GM18858 (cell line): Measurements from ENCODE around the gene MPND.

Experiments used
- ATAC-seq: cut with Tn5 transposase; IDR thresholded peaks from one replicate; pipeline ENCODE4 v1.9.1; 2021; ENCODE audit not compliant: unreplicated experiment

Gene MPND

DNA sequence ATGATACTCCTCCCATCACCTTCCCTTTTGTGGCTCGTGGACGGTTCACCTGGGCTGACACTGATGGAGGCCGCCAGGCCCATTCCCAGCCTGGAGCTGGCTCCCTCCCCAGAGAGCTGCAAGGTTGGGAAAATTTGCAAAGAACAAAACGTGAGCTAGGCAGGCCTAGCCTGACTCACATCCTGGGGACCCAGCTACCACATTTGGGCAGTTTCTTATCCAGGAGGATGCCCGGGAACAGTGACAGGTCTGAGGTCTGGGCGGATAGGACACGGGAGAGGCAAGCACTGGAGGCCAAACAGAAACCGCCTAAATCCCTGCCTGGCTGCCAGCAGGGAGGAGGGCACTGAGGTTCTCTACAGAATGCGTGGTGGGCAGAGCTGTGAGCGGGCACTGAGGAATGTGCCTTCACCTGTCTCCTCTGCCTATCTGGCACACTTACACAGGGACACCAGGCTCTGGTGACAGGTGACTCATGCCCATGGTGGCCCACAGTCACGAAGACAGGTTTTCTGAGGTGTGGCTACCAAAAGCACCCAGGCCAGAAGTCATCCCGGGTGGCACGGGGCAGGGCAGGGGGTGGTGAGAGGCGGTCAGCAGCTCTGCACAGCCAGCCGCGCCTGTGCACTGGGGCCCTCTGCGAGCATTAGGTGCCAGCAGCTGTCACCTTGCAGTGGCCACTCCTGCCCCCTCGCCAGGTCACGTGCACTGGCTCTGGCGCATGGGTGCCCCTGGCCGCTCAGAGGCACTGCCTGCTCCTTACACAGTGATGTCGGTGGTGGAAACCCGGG is 33.8 kb downstream of the MPND start:
- ATAC-seq = no peak

DNA sequence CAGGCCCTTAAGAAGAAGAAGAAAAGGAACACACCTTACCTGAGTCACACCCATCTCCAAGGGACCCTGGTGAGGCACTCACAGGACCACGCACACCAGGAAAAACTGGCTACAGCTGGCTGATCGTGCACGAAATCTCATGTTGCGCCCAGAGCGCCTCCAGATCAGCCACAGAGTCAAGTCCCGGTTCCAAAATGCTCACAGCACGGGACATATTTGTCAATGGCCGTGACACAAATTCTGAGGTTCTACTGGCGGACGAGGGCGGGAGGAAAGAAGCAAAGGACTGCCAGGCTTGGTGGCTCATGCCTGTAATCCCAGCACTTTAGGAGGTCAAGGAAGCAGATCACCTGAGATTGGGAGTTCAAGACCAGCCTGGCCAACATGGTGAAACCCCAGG is 35.5 kb downstream of the MPND start:
- no peak for ATAC-seq

DNA sequence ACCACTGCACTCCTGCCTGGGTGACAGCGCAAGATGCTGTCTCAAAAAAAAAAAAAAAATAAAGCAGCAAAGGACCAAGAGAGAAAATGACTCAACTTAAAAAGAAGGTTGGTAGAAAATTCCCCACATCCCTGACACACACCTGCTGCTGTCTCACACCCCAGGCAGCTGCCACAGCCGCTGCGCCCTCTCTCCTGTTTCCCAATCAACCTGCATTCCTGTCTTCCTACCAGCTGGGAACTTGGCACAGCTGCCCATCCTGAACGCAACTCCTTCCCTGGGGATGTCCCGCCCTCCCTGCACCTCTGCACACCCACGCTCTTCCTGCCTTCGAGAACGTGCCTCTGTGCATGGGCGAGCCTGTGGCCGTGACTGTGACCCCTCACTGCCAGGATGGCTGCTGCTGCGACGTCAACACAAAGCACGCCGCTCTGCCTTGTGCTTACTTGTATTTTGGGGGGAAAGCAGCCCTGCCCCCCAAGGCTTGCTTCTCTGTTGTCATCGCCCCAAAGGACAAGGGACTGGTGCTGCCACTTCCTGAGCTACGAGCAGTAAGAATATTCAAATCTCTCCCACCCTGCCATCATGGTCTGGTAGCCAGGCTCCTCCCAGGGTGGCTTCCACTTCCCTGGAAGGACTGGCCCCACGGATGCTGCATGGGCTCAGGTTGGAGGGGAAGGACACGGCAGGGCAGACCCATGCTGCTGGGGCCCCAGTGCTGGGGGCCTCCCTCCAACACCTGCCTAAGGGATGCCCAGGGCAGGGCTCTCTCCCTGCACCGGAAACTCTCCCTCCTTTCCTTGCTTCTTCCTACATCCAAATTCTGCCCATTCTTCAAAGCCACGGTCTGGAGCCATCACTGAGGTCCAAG is 36.3 kb downstream of the MPND start:
- no peak for ATAC-seq

DNA sequence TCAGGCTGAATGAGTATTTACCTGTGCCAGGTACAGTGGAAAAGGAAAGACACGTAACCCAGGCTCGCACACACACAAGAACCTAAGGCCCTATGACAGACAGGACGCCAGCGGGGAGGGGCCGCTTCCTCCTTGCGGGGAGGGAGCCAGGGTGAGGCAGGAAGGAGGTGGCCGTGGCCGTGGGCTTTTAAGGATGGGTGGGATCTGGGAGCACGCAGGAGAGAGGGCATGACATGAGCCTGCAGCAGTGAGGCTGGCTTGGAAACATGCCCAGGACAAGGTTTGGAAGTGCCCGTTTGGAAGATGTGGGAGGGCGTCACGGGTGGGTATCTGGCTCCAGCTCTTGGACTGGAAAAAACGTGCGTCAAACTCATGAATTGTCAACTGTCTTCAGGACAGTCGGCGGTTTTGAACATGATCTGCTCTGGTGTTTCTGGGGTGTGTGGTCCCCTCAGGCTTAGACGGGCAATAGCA is 36.9 kb downstream of the MPND start:
- ATAC-seq = no peak

DNA sequence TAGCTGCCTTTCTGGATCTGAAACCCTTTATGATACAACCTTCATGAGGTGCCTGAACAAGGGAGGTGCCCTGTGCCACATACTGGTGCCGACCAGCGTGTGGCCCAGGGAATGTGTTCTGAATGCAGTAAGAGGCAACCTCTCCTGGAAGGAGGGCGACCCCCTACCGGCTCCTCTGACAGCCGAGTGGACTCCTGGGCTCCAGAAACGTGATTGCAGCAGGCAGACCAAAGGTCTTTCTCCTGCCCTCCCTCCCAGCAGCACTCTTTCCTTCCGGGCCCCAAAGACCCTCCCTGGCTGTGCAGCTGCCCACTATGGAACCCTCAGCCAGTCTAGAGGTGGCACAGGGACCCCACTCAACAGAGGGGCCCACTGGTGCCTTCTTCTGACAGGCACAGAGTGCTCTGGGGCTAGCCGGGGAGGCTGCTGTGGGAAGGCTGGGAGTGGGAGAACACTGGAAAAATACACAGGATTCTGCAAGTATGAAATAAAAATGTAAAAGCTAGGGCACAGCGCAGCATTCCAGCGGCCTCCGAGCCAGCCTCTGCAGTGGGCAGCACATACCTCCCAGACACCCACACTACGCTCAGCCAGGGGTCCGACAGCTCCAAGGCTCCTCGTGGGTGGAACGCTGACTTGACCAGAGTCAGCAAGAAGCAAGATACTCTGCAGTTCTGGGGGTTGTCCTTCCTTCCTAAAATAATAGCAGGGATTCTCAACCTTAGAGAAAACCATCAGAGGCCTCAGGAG is 42.1 kb downstream of the MPND start:
- no peak for ATAC-seq

DNA sequence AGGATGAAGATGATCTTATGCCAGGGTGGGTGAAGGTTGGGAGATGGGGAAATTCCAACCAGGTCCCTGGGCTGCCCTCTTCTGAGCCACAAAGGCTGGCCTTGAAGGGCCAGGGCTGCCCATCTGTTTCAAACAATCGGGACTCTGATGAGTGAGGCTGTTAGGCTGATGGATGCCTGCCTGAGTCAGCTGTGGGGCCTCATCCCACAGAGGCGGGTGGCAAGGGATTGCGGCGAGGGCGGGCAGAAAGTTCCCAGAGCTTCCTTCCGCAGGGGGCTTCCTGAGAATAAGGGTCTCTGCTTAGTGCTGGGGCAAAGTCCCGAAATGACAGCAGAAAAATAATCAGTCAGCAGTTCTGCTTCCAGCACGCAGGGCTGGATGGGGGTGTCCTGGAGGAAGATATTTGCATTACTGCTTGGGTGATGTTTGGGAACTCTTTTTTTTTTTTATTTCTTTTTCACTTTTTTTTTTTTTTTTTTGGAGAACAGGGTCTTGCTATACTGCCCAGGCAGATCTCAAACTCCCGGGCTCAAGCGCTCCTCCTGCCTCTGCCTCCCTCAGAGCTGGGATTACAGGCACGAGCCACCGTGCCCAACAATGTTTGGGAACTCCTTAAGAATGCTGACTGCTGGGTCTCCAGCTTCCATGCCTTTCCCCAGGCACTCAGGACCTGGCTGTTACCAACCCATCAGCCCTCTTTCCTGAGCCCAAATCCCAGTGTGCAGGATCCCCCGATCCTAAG is 42.9 kb downstream of the MPND start:
- no peak for ATAC-seq

DNA sequence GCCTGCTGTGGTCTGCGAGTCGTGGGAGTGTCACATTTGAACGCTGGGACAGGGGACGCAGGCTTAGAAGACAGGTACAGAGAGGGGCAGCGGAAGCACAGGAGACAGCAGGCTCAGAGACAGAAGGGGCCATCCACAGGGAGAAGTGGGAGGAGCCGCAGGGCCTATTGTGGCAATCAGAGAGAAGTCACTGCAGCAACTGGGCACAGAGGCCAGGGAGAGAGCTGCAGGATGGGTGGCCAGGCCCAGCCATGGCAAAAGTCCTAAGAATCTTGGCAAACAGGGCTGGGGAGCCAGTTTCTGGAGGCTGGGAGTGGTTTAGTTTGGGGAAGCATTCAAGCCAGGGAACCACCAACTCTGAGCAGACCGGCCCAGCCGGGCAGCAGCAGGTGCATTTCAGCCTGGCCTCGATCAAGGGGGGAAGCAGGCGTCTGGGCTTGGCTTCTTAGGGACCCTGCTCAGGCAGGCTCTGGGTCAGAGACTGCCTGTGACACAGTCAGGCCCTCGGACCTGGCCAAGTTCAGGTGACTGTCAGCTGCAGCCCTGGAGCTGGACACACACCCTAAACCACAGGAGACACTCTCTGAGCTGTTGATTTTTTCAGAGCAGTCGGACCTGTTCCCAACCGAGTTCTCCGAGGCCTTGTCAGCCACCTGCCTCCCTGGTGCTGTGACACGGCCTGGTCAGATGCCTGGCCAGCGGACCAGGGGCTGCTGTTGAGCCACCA is 45.1 kb downstream of the MPND start:
- ATAC-seq = no peak

DNA sequence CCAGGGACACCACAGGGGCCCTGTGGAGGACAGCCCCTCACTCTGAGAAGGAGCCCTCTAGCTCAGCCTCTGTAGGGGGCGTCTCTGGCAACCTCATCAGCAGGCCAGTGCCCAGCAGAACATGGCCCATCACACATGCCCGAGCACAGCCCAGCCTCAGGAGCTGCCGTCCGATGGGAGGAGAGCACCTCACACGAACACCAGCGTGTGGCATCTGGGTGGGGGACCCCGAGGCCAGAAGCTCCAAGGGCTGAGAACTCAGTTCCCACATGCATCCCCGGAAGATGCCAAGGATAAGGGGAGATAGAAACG is 45.7 kb downstream of the MPND start:
- no peak for ATAC-seq

DNA sequence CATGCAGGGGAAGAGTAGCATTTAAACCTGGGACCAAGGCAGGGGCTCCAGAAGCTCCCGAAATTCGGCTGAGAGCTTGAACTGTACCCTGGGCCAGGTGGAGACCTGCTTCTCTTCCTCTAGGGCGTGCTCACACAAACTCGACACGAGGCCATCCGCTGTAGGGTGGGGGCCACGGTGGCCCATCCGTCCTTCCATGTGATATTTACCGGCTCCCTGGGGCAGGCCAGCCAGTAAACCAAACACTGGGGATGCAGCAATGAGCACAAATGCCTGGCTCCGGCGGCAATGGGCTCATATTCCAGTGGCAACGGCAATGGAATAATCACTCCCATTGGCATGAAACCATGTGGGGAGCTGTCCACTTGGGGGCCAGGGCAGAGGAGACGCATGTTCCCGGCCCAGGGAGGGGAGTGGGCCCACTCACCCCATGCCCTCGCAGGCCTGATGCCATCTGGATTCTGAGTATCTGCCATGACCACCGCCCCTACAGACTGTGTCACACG is 46.2 kb downstream of the MPND start:
- no peak for ATAC-seq

DNA sequence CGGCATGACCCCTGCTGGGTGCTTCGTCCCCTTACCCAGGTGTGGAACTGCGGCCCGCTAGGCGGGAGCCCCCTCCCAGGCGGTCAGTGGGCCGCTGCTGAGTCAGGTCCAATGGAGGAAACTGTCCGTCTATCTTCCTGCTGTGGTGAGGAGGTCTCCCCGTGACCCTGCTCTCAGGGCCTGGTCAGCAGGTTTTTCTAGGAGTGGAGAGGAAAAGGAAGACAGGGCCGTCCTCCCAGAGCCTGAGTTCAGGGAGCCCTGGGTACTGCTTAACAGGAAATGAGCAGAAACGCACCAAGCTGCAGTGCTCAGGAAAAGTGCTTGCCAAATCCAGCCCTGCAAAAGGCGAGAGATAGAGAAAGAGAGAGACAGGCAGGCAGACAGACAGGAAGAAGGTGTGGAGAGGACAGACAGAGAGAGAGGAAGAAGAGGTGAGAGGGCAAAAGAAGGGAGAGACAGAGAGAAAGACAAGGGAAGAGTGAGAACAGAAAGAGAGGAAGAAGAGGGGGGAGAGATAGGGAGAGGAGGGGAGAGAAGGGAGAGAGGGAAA is 46.7 kb downstream of the MPND start:
- no peak for ATAC-seq

DNA sequence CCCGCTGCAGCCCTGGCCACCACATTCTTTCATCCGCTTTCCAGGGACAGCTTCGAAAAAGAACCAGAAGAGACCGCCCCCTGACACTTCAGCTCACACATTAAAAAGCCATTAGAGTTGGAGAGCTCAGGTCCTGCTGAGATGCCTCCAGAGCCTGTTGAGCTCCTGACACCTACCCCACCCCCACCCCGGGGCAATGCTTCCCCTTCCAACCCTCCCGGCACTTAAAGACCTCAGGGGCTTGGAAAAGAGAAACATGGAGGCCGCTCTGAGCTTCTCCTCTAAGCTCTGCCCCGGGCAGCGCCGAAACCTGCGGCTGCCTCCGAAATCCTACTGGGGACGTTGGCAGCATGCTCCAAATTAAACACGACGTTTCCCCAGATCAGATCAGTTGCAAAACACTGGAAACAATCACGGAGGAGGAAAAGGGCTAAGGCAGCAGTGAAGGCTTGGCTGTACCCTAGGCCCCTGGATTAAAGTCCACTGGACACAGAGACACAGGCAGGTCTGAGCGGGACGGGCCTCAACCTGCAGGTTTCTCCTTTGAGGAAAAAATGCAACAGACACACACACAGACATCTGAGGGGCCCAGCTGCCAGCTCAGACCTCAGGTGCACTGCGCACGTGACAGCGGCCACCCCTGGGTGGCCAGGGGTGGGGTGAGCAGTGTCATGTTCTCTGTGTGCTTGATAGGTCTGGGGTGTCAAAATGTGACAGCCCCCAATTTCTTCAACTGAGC is 47.4 kb downstream of the MPND start:
- ATAC-seq = no peak

DNA sequence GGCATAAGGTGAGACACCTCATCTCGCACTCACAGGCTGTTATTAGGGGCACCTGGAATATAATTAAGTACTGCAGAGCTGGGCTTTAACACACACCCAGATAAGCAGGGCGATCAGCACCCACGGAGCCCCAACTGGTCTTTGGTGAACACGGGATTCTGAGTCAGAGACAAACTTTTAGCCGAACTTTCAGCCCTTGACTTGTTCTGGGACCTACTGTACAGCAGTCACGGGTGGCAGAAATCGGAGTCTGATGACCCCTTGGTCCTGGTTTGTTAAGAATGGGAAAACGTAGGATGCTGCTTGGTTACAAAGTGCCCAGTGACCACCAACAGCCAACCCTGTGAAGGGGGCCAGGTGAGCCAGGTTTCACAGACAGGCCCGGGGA is 47.9 kb downstream of the MPND start:
- no peak for ATAC-seq

DNA sequence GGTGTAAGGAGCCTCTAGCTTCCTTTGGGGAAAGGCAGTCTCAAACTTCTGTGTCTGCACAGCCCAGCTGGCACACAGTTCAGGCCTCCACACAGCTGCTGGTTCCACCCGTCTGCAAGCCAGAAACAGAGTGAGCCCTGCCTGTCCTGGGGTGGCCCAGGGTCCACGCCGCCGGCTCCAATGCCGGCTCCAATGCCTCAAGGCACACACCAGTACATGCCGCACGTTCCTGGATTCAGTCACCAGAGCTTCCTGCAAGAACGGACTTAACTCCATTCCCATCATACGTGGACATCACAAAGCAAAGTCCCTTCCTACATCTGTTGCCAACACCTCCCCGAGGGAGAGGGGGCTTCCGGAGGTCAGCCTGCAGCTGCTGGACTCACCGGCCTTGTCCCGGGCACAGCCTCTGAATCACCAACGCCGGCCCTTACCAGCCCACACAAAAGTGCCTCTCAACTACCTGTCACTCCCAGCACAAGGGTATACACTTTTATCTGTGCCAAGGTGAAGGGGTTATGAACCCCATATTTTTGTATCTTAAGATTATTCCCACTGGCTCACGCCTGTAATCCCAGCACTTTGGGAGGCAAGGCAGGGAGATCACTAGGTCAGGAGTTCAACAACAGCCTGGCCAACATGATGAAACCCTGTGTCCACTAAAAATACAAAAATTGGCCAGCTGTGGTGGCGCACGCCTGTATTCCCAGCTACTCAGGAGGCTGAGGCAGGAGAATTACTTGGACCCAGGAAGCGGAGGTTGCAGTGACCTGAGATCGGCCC is 48.5 kb downstream of the MPND start:
- ATAC-seq = no peak

DNA sequence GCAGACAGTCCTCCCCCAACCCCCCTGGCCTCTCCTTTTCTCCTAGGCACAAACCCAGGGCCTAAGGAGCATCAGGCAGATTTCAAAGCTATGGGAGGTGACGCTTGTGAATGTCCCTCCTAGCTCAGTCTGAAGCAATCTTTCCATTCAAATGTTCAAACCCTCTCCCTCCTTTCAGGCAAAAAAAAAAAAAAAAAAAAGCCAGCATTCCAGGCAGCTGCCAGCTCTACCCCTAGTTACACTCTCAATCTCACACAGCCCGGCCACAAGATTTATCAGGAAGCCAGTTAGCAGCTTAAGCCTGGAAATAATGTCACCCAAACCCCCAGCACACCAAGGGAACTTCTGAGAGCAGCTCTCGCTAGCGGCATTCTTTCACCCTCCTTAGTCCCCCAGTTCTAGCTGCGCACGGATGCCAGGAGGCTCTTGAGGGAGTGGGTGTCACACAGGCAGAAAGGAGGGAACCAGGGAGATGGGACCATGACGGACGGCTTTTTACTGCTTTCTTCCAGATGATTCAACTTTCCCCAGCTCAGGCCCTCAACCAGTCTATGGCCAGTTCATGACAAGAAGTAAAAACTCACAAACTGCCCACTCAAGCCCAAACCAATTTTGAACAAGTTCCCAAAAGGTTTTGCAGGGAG is 50.7 kb downstream of the MPND start:
- no peak for ATAC-seq

DNA sequence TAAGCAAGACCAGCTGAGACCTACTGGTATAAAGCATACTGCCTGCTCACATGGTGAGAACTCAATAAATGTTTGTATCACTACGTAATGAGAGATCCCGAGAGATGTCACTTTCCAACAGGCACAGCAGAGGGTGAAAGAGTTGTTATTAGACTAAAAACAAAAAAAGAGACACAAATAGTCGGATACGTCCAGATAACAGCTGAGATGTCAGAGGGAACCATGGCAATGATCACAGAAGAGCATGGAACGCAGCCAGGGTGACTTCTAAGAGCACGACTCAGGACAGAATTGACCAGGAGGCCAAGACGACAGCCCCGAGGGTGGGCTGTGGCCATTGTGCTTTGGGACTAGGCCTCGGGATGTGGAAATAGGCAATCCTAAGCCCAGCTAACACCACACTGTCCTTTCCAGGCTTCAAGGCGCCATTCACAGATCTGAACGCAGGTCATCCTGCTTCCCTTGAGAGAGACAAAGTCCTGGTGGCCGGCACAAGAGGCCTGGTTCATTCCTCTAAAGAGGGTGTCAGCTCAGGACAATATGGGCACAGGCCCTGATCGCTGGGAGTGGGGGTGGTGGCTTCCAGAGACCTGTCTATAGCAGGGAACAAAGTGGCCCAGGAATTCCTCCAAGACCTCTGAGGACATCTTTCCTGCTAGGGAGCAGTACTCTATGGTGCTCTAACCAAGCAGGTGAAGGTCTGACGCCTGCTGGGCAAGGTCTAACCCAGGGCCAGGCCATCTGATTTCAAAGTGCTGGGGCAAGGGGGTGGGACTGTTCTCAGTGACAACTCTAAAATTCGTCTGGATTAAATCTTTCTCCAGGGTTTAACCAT is 53.8 kb downstream of the MPND start:
- ATAC-seq = no peak

DNA sequence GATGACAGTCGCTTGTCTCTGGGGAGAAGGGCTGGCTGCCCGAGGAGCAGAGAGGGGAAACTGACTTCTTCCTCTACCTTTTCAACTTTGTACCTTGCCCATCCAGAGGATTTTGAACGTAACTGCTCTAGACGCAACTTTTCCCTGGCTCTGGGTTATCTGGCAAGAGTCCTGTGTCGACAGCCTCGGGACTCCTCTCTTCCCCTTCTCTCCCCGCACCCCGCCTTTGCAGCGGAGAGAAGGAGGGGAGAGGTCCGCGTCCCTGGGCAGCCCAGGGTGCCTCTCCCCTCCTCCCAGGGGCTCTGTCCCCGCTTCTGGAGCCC is 56.4 kb downstream of the MPND start:
- no peak for ATAC-seq
